Stomach (tissue), 4 donors: Measurements from ENCODE around the gene MGAT5.

ENCODE experiments used
- CTCF ChIP-seq, 7 experiments: fragments of 450-650 bp in 4 of 7; fragments of 200-600 bp in 3 of 7; sonication (generic) in 3 of 7; IDR thresholded peaks; one replicate each; pipeline ENCODE4 v1.5.1; 2016 to 2019; ENCODE audit warnings: antibody characterized with exemption in 7 of 7, control low read depth in 2 of 7, mild to moderate bottlenecking in 1 of 7
- POLR2A ChIP-seq, 4 donors: fragments of 450-650 bp; IDR thresholded peaks; one replicate each; pipeline ENCODE4 v1.6.1; 2016; ENCODE audit warnings: antibody characterized with exemption in 4 of 4, control low read depth in 2 of 4, mild to moderate bottlenecking in 1 of 4, moderate library complexity in 1 of 4
- POLR2AphosphoS5 ChIP-seq, 3 donors: sonication (generic); formaldehyde crosslinking; IDR thresholded peaks; one replicate each; pipeline ENCODE4 v1.6.1; 2016; ENCODE audit warnings: antibody characterized with exemption in 3 of 3

DNA sequence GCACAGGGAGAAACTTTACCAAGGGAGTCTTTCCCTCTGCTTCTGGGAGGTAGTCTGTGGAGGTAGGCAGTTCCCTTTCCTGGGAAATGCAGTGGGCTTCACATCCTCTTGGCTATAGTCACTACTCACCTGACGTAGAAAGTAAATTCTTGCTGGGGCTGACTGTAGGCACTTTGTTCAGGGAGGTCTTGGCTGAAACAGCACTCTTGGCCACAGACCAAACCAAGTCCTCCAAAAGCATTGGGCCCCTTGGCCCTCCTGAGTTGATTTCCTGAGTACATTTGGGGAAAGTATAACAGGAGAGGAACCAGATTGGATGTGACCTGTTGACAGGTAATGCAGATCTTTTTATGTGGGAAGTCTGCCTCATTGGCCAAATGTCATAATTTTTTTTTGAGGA, 108.9 kb downstream of the MGAT5 start:
- TF ChIP-seq CTCF (IDR thresholded peaks at IDR 0.05) (no peak), POLR2AphosphoS5 (IDR thresholded peaks at IDR 0.05) (no peak), POLR2A (IDR thresholded peaks at IDR 0.05) (no peak)
